HL-60 (cell line): ENCODE results near the gene NBPF4.
"Not testable (repeated sequence)": the region's sequence is repeated elsewhere in the genome, so short reads cannot be mapped to it uniquely, and the experiment has no call there.

ENCODE experiments used
- CTCF ChIP-seq: IDR thresholded peaks from one replicate; pipeline ENCODE4 v1.5.1; 2011; ENCODE audit warnings: low read length, control low read depth, inconsistent platforms; ENCODE audit not compliant: insufficient read depth
- POLR2AphosphoS5 ChIP-seq: IDR thresholded peaks from 2 replicates; pipeline ENCODE4 v1.6.1; 2012; ENCODE audit warnings: low read depth
- REST ChIP-seq: IDR thresholded peaks from 2 replicates; pipeline ENCODE4 v1.6.1; 2012; ENCODE audit warnings: low read depth; ENCODE audit not compliant: insufficient replicate concordance
- SPI1 ChIP-seq: IDR thresholded peaks from 2 replicates; pipeline ENCODE4 v1.6.1; 2012; ENCODE audit warnings: low read depth, mild to moderate bottlenecking, borderline replicate concordance

GRCh38 chr1:108239426-108239825 lies 4.5 kb downstream of the NBPF4 start:
- not testable (repeated sequence) for TF ChIP-seq CTCF, POLR2AphosphoS5, REST, SPI1
